HepG2 (cell line): ENCODE measurements around the gene ZNF652. TPM values are rescaled to one million over a fixed set of nuclear protein-coding genes. Genes with fewer than 3 reads are reported as not detected.
A peak's percentile ranks its signal among the peaks of the same experiment; 100 is the strongest.

Experiments
- CENPT ChIP-seq: sonication (generic); formaldehyde crosslinking; IDR thresholded peaks from 2 replicates; pipeline ENCODE4 v1.8.0; 2022; ENCODE audit warnings: low read depth, mild to moderate bottlenecking, moderate library complexity, missing genetic modification reagents
- FOXC1 ChIP-seq: sonication (generic); formaldehyde crosslinking; IDR thresholded peaks from 2 replicates; pipeline ENCODE4 v1.8.0; 2022; ENCODE audit warnings: mild to moderate bottlenecking, missing genetic modification reagents, borderline replicate concordance
- KLF16 ChIP-seq, 2 experiments: sonication (generic) in 1 of 2; formaldehyde crosslinking in 1 of 2; IDR thresholded peaks; 2 replicates each; pipeline versions ENCODE4 v1.6.1 to v1.8.0; 2016 to 2023; ENCODE audit warnings: missing genetic modification reagents in 2 of 2, missing compliant biosample characterization in 1 of 2
- MTF1 ChIP-seq: sonication (generic); formaldehyde crosslinking; IDR thresholded peaks from 2 replicates; pipeline ENCODE4 v1.5.0; 2020; ENCODE audit warnings: missing genetic modification reagents
- SNAPC2 ChIP-seq: sonication (generic); formaldehyde crosslinking; IDR thresholded peaks from 2 replicates; pipeline ENCODE4 v1.8.1; 2022; ENCODE audit warnings: mild to moderate bottlenecking, missing genetic modification reagents
- STAT5B ChIP-seq: sonication (generic); formaldehyde crosslinking; IDR thresholded peaks from 2 replicates; pipeline ENCODE4 v1.4.0; 2020; ENCODE audit warnings: missing genetic modification reagents
- TOE1 ChIP-seq: sonication (generic); formaldehyde crosslinking; IDR thresholded peaks from 2 replicates; pipeline ENCODE4 v1.4.0; 2020; ENCODE audit warnings: mild to moderate bottlenecking, missing genetic modification reagents
- ZFX ChIP-seq: sonication (generic); formaldehyde crosslinking; IDR thresholded peaks from 2 replicates; pipeline ENCODE4 v1.4.0; 2020; ENCODE audit warnings: mild to moderate bottlenecking, low read depth, missing genetic modification reagents, moderate library complexity
- ZKSCAN5 ChIP-seq: sonication (generic); formaldehyde crosslinking; IDR thresholded peaks from 2 replicates; pipeline ENCODE4 v1.5.1; 2020; ENCODE audit warnings: mild to moderate bottlenecking, missing genetic modification reagents
- ZKSCAN8 ChIP-seq: IDR thresholded peaks from 2 replicates; pipeline ENCODE4 v1.6.1; 2016; ENCODE audit warnings: borderline replicate concordance, missing genetic modification reagents, missing compliant biosample characterization
- ZNF136 ChIP-seq: sonication (generic); formaldehyde crosslinking; IDR thresholded peaks from 2 replicates; pipeline ENCODE4 v1.8.1; 2022; ENCODE audit warnings: low read depth, mild to moderate bottlenecking, moderate library complexity, missing genetic modification reagents
- ZNF446 ChIP-seq: sonication (generic); formaldehyde crosslinking; IDR thresholded peaks from 2 replicates; pipeline ENCODE4 v1.5.0; 2020; ENCODE audit warnings: mild to moderate bottlenecking, missing genetic modification reagents
- ZNF510 ChIP-seq: sonication (generic); formaldehyde crosslinking; IDR thresholded peaks from 2 replicates; pipeline ENCODE4 v1.4.0; 2020; ENCODE audit warnings: low read depth, mild to moderate bottlenecking, missing genetic modification reagents
- ZNF703 ChIP-seq: sonication (generic); formaldehyde crosslinking; IDR thresholded peaks from 2 replicates; pipeline ENCODE4 v1.5.1; 2020; ENCODE audit warnings: missing genetic modification reagents, mild to moderate bottlenecking, moderate library complexity, borderline replicate concordance
- ZNF891 ChIP-seq: sonication (generic); formaldehyde crosslinking; IDR thresholded peaks from 2 replicates; pipeline ENCODE4 v1.5.0; 2020; ENCODE audit warnings: mild to moderate bottlenecking, missing genetic modification reagents
- ZSCAN30 ChIP-seq: sonication (generic); formaldehyde crosslinking; IDR thresholded peaks from 2 replicates; pipeline ENCODE4 v1.5.0; 2020; ENCODE audit warnings: mild to moderate bottlenecking, missing genetic modification reagents
- polyA plus RNA-seq, 8 experiments: library from polyadenylated mRNA; depleted of rRNA in 3 of 8; stranded (reverse) in 7 of 8; unstranded in 1 of 8; fragments of >200 nt; fragmentation: Illumina TruSeq in 4 of 8; extraction: Trizol in 4 of 8; gene quantifications; 2 replicates each; pipeline versions ENCODE4 v1.2.1 to v1.2.3, GENCODE V29; 2011 to 2016; ENCODE audit warnings: low read depth in 4 of 8, missing spikeins in 1 of 8, mixed read lengths in 1 of 8; ENCODE audit not compliant: insufficient read depth in 1 of 8
- total RNA-seq, 5 experiments: library from RNA; depleted of rRNA; stranded (reverse); fragments of >200 nt; fragmentation: Illumina TruSeq; extraction: Trizol; gene quantifications; 2 replicates each; pipeline ENCODE4 v1.2.3, GENCODE V29; 2016; ENCODE audit warnings: low read depth in 1 of 5
- TF ChIP-seq, protein P1 (sequence below): sonication (generic); formaldehyde crosslinking; IDR thresholded peaks from 2 replicates; pipeline ENCODE4 v1.4.0; 2020; ENCODE audit warnings: missing genetic modification reagents
- TF ChIP-seq, protein P2 (sequence below): sonication (generic); formaldehyde crosslinking; IDR thresholded peaks from 2 replicates; pipeline ENCODE4 v1.5.0; 2020; ENCODE audit warnings: mild to moderate bottlenecking, missing genetic modification reagents
- TF ChIP-seq, protein P3 (sequence below): sonication (generic); formaldehyde crosslinking; conservative IDR thresholded peaks from 2 replicates; pipeline ENCODE4 v1.4.0; 2020; ENCODE audit warnings: missing genetic modification reagents
- TF ChIP-seq, protein P4 (sequence below): sonication (generic); formaldehyde crosslinking; IDR thresholded peaks from 2 replicates; pipeline ENCODE4 v1.4.0; 2020; ENCODE audit warnings: missing genetic modification reagents
- TF ChIP-seq, protein P5 (sequence below): sonication (generic); formaldehyde crosslinking; IDR thresholded peaks from 2 replicates; pipeline ENCODE4 v1.8.1; 2023; ENCODE audit warnings: mild to moderate bottlenecking, moderate library complexity, missing genetic modification reagents
- TF ChIP-seq, protein P6 (sequence below): IDR thresholded peaks from 2 replicates; pipeline ENCODE4 v1.6.1; 2016; ENCODE audit warnings: low read depth, borderline replicate concordance

The ZNF652 gene
- total and polyA plus RNA-seq, 2 of the 13 experiments (the other 11 are each of a cell fraction or from before 2014, with no cell fraction given), result 16.2 to 30.2 TPM

DNA sequence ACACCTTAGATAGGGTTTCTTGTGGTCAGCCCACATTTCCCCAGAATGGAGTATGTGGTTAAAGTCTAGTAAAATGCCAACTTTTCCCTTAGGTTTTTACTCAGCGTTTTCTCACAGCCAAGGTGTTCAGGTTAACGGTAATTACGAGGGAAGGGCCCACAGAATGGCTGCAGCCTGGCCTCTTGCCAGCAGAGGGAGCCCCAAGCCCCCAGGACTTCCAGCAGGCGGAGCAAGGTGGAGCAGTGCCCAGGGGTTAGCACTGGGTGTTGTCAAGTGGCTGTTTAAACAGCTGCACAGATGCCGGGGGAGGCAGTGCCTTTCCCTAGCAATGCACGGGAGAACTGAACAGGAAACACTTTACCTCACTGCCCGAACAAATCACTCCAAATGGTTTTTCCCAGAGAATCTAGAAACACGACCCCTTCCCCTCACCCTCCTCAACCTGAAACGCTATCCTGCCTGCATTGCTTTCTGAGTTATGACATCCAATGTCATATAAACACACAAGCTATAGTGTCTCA lies 46.0 kb upstream of the ZNF652 start (continued):
- TF ChIP-seq, protein P1, sequence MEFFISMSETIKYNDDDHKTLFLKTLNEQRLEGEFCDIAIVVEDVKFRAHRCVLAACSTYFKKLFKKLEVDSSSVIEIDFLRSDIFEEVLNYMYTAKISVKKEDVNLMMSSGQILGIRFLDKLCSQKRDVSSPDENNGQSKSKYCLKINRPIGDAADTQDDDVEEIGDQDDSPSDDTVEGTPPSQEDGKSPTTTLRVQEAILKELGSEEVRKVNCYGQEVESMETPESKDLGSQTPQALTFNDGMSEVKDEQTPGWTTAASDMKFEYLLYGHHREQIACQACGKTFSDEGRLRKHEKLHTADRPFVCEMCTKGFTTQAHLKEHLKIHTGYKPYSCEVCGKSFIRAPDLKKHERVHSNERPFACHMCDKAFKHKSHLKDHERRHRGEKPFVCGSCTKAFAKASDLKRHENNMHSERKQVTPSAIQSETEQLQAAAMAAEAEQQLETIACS (CRISPR knock-in tag), result no peak
- 0 out of 2 replicates have a peak, but pooled peaks have one; percentile 25 for TF ChIP-seq ZFX (CRISPR knock-in tag)
- TF ChIP-seq, protein P2, sequence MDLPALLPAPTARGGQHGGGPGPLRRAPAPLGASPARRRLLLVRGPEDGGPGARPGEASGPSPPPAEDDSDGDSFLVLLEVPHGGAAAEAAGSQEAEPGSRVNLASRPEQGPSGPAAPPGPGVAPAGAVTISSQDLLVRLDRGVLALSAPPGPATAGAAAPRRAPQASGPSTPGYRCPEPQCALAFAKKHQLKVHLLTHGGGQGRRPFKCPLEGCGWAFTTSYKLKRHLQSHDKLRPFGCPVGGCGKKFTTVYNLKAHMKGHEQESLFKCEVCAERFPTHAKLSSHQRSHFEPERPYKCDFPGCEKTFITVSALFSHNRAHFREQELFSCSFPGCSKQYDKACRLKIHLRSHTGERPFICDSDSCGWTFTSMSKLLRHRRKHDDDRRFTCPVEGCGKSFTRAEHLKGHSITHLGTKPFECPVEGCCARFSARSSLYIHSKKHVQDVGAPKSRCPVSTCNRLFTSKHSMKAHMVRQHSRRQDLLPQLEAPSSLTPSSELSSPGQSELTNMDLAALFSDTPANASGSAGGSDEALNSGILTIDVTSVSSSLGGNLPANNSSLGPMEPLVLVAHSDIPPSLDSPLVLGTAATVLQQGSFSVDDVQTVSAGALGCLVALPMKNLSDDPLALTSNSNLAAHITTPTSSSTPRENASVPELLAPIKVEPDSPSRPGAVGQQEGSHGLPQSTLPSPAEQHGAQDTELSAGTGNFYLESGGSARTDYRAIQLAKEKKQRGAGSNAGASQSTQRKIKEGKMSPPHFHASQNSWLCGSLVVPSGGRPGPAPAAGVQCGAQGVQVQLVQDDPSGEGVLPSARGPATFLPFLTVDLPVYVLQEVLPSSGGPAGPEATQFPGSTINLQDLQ (CRISPR knock-in tag), result no peak
- TF ChIP-seq SNAPC2 (CRISPR knock-in tag), result no peak
- no peak for TF ChIP-seq ZSCAN30
- no peak for TF ChIP-seq ZNF510 (CRISPR knock-in tag)
- TF ChIP-seq KLF16 (CRISPR knock-in tag; IDR thresholded peaks at IDR 0.05), result peak in 1 of 2 experiments; percentile 70; a peak in 1 of 4 replicates
- TF ChIP-seq TOE1 (CRISPR knock-in tag), result no peak
- TF ChIP-seq, protein P3, sequence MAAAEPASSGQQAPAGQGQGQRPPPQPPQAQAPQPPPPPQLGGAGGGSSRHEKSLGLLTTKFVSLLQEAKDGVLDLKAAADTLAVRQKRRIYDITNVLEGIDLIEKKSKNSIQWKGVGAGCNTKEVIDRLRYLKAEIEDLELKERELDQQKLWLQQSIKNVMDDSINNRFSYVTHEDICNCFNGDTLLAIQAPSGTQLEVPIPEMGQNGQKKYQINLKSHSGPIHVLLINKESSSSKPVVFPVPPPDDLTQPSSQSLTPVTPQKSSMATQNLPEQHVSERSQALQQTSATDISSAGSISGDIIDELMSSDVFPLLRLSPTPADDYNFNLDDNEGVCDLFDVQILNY, result no peak
- no peak for TF ChIP-seq ZNF446 (CRISPR knock-in tag)
- TF ChIP-seq STAT5B (CRISPR knock-in tag), result no peak
- TF ChIP-seq, protein P4, sequence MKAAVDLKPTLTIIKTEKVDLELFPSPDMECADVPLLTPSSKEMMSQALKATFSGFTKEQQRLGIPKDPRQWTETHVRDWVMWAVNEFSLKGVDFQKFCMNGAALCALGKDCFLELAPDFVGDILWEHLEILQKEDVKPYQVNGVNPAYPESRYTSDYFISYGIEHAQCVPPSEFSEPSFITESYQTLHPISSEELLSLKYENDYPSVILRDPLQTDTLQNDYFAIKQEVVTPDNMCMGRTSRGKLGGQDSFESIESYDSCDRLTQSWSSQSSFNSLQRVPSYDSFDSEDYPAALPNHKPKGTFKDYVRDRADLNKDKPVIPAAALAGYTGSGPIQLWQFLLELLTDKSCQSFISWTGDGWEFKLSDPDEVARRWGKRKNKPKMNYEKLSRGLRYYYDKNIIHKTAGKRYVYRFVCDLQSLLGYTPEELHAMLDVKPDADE, result no peak
- TF ChIP-seq ZNF136 (CRISPR knock-in tag), result no peak
- TF ChIP-seq ZKSCAN5, result no peak
- no peak for TF ChIP-seq ZNF891 (CRISPR knock-in tag)
- TF ChIP-seq FOXC1 (CRISPR knock-in tag), result 0 out of 2 replicates have a peak, but pooled peaks have one; percentile 26
- TF ChIP-seq CENPT (CRISPR knock-in tag), result no peak
- TF ChIP-seq MTF1 (CRISPR knock-in tag), result no peak
- no peak for TF ChIP-seq ZNF703 (CRISPR knock-in tag)
- 0 out of 2 replicates have a peak, but pooled peaks have one; percentile 56 for TF ChIP-seq ZKSCAN8 (CRISPR knock-in tag)
- TF ChIP-seq, protein P5, sequence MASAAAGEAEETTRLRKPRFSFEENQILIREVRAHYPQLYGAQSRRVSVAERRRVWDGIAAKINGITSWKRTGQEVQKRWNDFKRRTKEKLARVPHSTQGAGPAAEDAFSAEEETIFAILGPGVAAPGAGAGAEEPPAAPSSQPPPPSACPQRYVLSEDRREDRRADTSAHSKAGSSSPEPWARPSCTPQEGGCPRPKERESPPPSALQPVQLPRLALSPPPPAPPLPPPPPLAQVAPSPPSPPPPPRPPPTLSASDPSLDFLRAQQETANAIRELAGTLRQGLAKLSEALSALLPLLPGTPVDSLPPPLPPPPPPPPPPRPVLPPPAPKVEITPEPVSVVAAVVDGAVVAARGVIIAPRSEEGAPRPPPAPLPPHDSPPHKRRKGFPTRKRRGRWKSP, result no peak
- TF ChIP-seq, protein P6, sequence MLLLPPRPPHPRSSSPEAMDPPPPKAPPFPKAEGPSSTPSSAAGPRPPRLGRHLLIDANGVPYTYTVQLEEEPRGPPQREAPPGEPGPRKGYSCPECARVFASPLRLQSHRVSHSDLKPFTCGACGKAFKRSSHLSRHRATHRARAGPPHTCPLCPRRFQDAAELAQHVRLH (CRISPR knock-in tag), result peak; percentile 84; the same call in 1 of the 2 replicates
